H1 (cell line): Measurements from ENCODE around the gene PRICKLE2. TPM values are rescaled to one million over a fixed set of nuclear protein-coding genes. Genes with fewer than 3 reads are reported as not detected.

Source experiments
- BCL11A ChIP-seq, 2 experiments: IDR thresholded peaks; one replicate each; pipeline ENCODE4 v1.6.1; 2011; ENCODE audit warnings: low read depth in 2 of 2, low read length in 2 of 2, mild to moderate bottlenecking in 2 of 2
- EZH2 ChIP-seq: fragments of 200-600 bp; sonication (generic); IDR thresholded peaks from 2 replicates; pipeline ENCODE4 v1.7.1; 2012; ENCODE audit warnings: low read depth, mild to moderate bottlenecking, moderate library complexity, low read length, inconsistent platforms; ENCODE audit not compliant: severe bottlenecking
- RBBP5 ChIP-seq: IDR thresholded peaks from 2 replicates; pipeline ENCODE4 v1.7.1; 2012; ENCODE audit warnings: low read depth, mild to moderate bottlenecking, inconsistent platforms, low read length, moderate library complexity, borderline replicate concordance
- SP1 ChIP-seq: IDR thresholded peaks from 2 replicates; pipeline ENCODE4 v1.6.1; 2011; ENCODE audit warnings: low read depth, low read length
- TAF1 ChIP-seq: IDR thresholded peaks from 2 replicates; pipeline ENCODE4 v1.6.1; 2011; ENCODE audit warnings: mild to moderate bottlenecking, low read depth, low read length
- TBP ChIP-seq: IDR thresholded peaks from 2 replicates; pipeline ENCODE4 v1.6.1; 2011; ENCODE audit warnings: low read depth, low read length, improper control_type of control experiment
- polyA plus RNA-seq, 7 experiments: library from polyadenylated mRNA; depleted of rRNA in 3 of 7; stranded (reverse) in 5 of 7; unstranded in 2 of 7; fragments of >200 nt in 5 of 7; fragments of 200-250 nt in 2 of 7; gene quantifications; 1 replicate in 5 of 7; 2 replicates in 1 of 7; 4 replicates in 1 of 7; pipeline versions ENCODE4 v1.2.1 to v1.2.3, GENCODE V29; 2011 to 2013; ENCODE audit warnings: missing spikeins in 2 of 7, mixed read lengths in 2 of 7
- total RNA-seq: library from RNA; stranded (reverse); fragmentation: NEBNext Ultra II Directional; extraction: Animal tissue kit (Norgen Biotek cat#: 25700); gene quantifications from 2 replicates; pipeline ENCODE4 v1.2.1, GENCODE V29; 2021
- TF ChIP-seq, protein P1 (sequence below): fragments of 300-600 bp; sonication (generic); IDR thresholded peaks from 2 replicates; pipeline ENCODE4 v1.7.1; 2012; ENCODE audit warnings: low read length, moderate library complexity, mild to moderate bottlenecking, inconsistent platforms; ENCODE audit not compliant: insufficient replicate concordance
- TF ChIP-seq, protein P2 (sequence below): IDR thresholded peaks from 2 replicates; pipeline ENCODE4 v1.6.1; 2012; ENCODE audit warnings: low read length, inconsistent platforms
- TF ChIP-seq, protein P3 (sequence below): IDR thresholded peaks from 2 replicates; pipeline ENCODE4 v1.6.1; 2011; ENCODE audit warnings: low read depth, mild to moderate bottlenecking, low read length; ENCODE audit not compliant: insufficient read depth

PRICKLE2 gene
- total and polyA plus RNA-seq, 2 of the 8 experiments (the other 6 are each of a cell fraction or from before 2014, with no cell fraction given): 2.9 to 8.0 TPM

DNA sequence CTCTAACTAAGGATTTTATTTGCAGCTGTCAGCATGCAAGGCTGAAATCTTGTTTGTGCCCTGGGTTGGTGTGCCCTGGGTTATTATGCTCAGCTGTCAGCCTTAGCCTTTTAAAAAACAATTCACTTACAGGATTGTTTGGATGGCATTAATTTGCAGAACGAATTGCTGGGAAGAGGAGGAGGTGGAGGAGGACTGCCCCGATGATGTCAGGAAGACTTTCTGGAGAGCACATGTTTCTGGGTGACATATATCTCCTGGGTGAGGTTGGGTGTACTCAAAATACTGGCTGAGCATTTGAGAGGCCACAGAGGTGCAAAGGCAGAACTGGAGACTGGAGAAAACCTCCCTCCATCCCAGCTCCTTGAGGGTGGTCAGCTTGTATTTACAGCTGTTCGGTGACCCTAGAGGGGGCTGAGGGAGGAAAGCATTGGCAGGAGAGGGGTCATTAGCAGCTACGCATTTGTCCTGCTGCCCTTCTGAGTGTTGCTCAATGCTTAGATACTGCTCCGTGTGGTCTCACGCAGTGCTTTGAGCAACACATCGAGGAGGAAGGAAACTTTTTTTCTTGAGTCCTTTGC, 142.2 kb downstream of the PRICKLE2 start (continued):
- TF ChIP-seq, protein P1, sequence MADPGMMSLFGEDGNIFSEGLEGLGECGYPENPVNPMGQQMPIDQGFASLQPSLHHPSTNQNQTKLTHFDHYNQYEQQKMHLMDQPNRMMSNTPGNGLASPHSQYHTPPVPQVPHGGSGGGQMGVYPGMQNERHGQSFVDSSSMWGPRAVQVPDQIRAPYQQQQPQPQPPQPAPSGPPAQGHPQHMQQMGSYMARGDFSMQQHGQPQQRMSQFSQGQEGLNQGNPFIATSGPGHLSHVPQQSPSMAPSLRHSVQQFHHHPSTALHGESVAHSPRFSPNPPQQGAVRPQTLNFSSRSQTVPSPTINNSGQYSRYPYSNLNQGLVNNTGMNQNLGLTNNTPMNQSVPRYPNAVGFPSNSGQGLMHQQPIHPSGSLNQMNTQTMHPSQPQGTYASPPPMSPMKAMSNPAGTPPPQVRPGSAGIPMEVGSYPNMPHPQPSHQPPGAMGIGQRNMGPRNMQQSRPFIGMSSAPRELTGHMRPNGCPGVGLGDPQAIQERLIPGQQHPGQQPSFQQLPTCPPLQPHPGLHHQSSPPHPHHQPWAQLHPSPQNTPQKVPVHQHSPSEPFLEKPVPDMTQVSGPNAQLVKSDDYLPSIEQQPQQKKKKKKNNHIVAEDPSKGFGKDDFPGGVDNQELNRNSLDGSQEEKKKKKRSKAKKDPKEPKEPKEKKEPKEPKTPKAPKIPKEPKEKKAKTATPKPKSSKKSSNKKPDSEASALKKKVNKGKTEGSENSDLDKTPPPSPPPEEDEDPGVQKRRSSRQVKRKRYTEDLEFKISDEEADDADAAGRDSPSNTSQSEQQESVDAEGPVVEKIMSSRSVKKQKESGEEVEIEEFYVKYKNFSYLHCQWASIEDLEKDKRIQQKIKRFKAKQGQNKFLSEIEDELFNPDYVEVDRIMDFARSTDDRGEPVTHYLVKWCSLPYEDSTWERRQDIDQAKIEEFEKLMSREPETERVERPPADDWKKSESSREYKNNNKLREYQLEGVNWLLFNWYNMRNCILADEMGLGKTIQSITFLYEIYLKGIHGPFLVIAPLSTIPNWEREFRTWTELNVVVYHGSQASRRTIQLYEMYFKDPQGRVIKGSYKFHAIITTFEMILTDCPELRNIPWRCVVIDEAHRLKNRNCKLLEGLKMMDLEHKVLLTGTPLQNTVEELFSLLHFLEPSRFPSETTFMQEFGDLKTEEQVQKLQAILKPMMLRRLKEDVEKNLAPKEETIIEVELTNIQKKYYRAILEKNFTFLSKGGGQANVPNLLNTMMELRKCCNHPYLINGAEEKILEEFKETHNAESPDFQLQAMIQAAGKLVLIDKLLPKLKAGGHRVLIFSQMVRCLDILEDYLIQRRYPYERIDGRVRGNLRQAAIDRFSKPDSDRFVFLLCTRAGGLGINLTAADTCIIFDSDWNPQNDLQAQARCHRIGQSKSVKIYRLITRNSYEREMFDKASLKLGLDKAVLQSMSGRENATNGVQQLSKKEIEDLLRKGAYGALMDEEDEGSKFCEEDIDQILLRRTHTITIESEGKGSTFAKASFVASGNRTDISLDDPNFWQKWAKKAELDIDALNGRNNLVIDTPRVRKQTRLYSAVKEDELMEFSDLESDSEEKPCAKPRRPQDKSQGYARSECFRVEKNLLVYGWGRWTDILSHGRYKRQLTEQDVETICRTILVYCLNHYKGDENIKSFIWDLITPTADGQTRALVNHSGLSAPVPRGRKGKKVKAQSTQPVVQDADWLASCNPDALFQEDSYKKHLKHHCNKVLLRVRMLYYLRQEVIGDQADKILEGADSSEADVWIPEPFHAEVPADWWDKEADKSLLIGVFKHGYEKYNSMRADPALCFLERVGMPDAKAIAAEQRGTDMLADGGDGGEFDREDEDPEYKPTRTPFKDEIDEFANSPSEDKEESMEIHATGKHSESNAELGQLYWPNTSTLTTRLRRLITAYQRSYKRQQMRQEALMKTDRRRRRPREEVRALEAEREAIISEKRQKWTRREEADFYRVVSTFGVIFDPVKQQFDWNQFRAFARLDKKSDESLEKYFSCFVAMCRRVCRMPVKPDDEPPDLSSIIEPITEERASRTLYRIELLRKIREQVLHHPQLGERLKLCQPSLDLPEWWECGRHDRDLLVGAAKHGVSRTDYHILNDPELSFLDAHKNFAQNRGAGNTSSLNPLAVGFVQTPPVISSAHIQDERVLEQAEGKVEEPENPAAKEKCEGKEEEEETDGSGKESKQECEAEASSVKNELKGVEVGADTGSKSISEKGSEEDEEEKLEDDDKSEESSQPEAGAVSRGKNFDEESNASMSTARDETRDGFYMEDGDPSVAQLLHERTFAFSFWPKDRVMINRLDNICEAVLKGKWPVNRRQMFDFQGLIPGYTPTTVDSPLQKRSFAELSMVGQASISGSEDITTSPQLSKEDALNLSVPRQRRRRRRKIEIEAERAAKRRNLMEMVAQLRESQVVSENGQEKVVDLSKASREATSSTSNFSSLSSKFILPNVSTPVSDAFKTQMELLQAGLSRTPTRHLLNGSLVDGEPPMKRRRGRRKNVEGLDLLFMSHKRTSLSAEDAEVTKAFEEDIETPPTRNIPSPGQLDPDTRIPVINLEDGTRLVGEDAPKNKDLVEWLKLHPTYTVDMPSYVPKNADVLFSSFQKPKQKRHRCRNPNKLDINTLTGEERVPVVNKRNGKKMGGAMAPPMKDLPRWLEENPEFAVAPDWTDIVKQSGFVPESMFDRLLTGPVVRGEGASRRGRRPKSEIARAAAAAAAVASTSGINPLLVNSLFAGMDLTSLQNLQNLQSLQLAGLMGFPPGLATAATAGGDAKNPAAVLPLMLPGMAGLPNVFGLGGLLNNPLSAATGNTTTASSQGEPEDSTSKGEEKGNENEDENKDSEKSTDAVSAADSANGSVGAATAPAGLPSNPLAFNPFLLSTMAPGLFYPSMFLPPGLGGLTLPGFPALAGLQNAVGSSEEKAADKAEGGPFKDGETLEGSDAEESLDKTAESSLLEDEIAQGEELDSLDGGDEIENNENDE: no peak
- TF ChIP-seq BCL11A (IDR thresholded peaks at IDR 0.05; ENCODE audit: low read depth in 2 of 2, low read length in 2 of 2) (no peak), TAF1 (no peak), EZH2 (no peak), TBP (no peak), SP1 (no peak), RBBP5 (no peak)
- TF ChIP-seq, protein P2, sequence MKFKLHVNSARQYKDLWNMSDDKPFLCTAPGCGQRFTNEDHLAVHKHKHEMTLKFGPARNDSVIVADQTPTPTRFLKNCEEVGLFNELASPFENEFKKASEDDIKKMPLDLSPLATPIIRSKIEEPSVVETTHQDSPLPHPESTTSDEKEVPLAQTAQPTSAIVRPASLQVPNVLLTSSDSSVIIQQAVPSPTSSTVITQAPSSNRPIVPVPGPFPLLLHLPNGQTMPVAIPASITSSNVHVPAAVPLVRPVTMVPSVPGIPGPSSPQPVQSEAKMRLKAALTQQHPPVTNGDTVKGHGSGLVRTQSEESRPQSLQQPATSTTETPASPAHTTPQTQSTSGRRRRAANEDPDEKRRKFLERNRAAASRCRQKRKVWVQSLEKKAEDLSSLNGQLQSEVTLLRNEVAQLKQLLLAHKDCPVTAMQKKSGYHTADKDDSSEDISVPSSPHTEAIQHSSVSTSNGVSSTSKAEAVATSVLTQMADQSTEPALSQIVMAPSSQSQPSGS: no peak
- TF ChIP-seq, protein P3, sequence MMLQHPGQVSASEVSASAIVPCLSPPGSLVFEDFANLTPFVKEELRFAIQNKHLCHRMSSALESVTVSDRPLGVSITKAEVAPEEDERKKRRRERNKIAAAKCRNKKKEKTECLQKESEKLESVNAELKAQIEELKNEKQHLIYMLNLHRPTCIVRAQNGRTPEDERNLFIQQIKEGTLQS: no peak
